ENCODE data around the gene JPH3.
A peak's percentile ranks its signal among the peaks of the same experiment; 100 is the strongest.
"Not testable (repeated sequence)": the region's sequence is repeated elsewhere in the genome, so short reads cannot be mapped to it uniquely, and the experiment has no call there.

JPH3 gene

GRCh38 chr16:87569601-87570571 lies 32.4 kb upstream of the JPH3 start:
- no peak for ATAC-seq
- H3K4me3 Mint-ChIP-seq: no peak overlapping the region
- no peaks in the 10 kb centered on the region for H3K4me1 Mint-ChIP-seq
- no peaks in the 10 kb centered on the region for H3K36me3 Mint-ChIP-seq
- peaks cover 27% of the 10 kb centered on the region for H3K27me3 Mint-ChIP-seq
- H3K9me3 Mint-ChIP-seq: no peaks in the 10 kb centered on the region
- H3K27ac Mint-ChIP-seq: no peak overlapping the region

- Mint-ChIP-seq H3K9me3 (no peaks in the 10 kb centered on the region), H3K4me3 (no peak overlapping the region), H3K27ac (no peak overlapping the region), H3K36me3 (no peaks in the 10 kb centered on the region), H3K4me1 (no peaks in the 10 kb centered on the region), H3K27me3 (peaks cover 34% of the 10 kb centered on the region)
- ATAC-seq: no peak
Observed at GRCh38 chr16:87570572-87570937, 31.8 kb upstream of the JPH3 start.

GRCh38 chr16:87570938-87571867 lies 31.1 kb upstream of the JPH3 start:
- Mint-ChIP-seq H3K27ac (no peak overlapping the region), H3K4me1 (no peaks in the 10 kb centered on the region), H3K27me3 (peaks cover 36% of the 10 kb centered on the region), H3K4me3 (no peak overlapping the region), H3K36me3 (no peaks in the 10 kb centered on the region), H3K9me3 (no peaks in the 10 kb centered on the region)
- peak; percentile 17 for ATAC-seq

- Mint-ChIP-seq H3K4me3 (no peak overlapping the region), H3K27ac (no peak overlapping the region), H3K36me3 (no peaks in the 10 kb centered on the region), H3K9me3 (no peaks in the 10 kb centered on the region), H3K27me3 (peaks cover 43% of the 10 kb centered on the region), H3K4me1 (no peaks in the 10 kb centered on the region)
- ATAC-seq: no peak
Observed at GRCh38 chr16:87571868-87572244, 30.5 kb upstream of the JPH3 start.

- ATAC-seq: no peak
- no peak overlapping the region for H3K27ac Mint-ChIP-seq
- H3K4me1 Mint-ChIP-seq: no peaks in the 10 kb centered on the region
- H3K27me3 Mint-ChIP-seq: peaks cover 51% of the 10 kb centered on the region
- no peak overlapping the region for H3K4me3 Mint-ChIP-seq
- no peaks in the 10 kb centered on the region for H3K9me3 Mint-ChIP-seq
- H3K36me3 Mint-ChIP-seq: no peaks in the 10 kb centered on the region
Observed at GRCh38 chr16:87572959-87573358, 29.3 kb upstream of the JPH3 start.

GRCh38 chr16:87575027-87575804 lies 27.1 kb upstream of the JPH3 start:
- no peaks in the 10 kb centered on the region for H3K36me3 Mint-ChIP-seq
- no peaks in the 10 kb centered on the region for H3K4me1 Mint-ChIP-seq
- H3K27me3 Mint-ChIP-seq: peaks cover 72% of the 10 kb centered on the region
- no peak for ATAC-seq
- no peak overlapping the region for H3K27ac Mint-ChIP-seq
- H3K4me3 Mint-ChIP-seq: no peak overlapping the region
- H3K9me3 Mint-ChIP-seq: no peaks in the 10 kb centered on the region

- Mint-ChIP-seq H3K4me3 (no peak overlapping the region), H3K4me1 (no peaks in the 10 kb centered on the region), H3K27me3 (peaks cover 77% of the 10 kb centered on the region), H3K27ac (no peak overlapping the region), H3K9me3 (no peaks in the 10 kb centered on the region), H3K36me3 (no peaks in the 10 kb centered on the region)
- no peak for ATAC-seq
Observed at GRCh38 chr16:87576171-87576570, 26.1 kb upstream of the JPH3 start.

- H3K27me3 Mint-ChIP-seq: peaks cover 75% of the 10 kb centered on the region
- H3K4me1 Mint-ChIP-seq, ATAC-seq, H3K9me3 Mint-ChIP-seq, H3K27ac Mint-ChIP-seq, H3K4me3 Mint-ChIP-seq, H3K36me3 Mint-ChIP-seq: not testable (repeated sequence)
Observed at GRCh38 chr16:87578142-87578930, 24.0 kb upstream of the JPH3 start.

GRCh38 chr16:87579691-87580090 lies 22.6 kb upstream of the JPH3 start:
- H3K9me3 Mint-ChIP-seq: no peaks in the 10 kb centered on the region
- H3K4me3 Mint-ChIP-seq: no peak overlapping the region
- peaks cover 85% of the 10 kb centered on the region for H3K27me3 Mint-ChIP-seq
- no peaks in the 10 kb centered on the region for H3K4me1 Mint-ChIP-seq
- no peak for ATAC-seq
- H3K27ac Mint-ChIP-seq: no peak overlapping the region
- H3K36me3 Mint-ChIP-seq: no peaks in the 10 kb centered on the region

GRCh38 chr16:87580855-87581261 lies 21.4 kb upstream of the JPH3 start:
- Mint-ChIP-seq H3K27ac (no peak overlapping the region), H3K4me3 (no peak overlapping the region), H3K27me3 (peaks cover 88% of the 10 kb centered on the region), H3K4me1 (no peaks in the 10 kb centered on the region), H3K9me3 (no peaks in the 10 kb centered on the region), H3K36me3 (no peaks in the 10 kb centered on the region)
- no peak for ATAC-seq

- Mint-ChIP-seq H3K27me3 (peaks cover 89% of the 10 kb centered on the region), H3K4me3 (no peak overlapping the region), H3K4me1 (no peaks in the 10 kb centered on the region), H3K36me3 (no peaks in the 10 kb centered on the region), H3K27ac (no peak overlapping the region), H3K9me3 (no peaks in the 10 kb centered on the region)
- ATAC-seq: no peak
Observed at GRCh38 chr16:87581857-87582215, 20.5 kb upstream of the JPH3 start.

- no peaks in the 10 kb centered on the region for H3K4me1 Mint-ChIP-seq
- H3K36me3 Mint-ChIP-seq: no peaks in the 10 kb centered on the region
- H3K9me3 Mint-ChIP-seq: no peaks in the 10 kb centered on the region
- H3K27ac Mint-ChIP-seq: no peak overlapping the region
- no peak overlapping the region for H3K4me3 Mint-ChIP-seq
- no peak for ATAC-seq
- H3K27me3 Mint-ChIP-seq: peaks cover 89% of the 10 kb centered on the region
Observed at GRCh38 chr16:87582216-87582965, 19.9 kb upstream of the JPH3 start.

GRCh38 chr16:87582966-87583325 lies 19.4 kb upstream of the JPH3 start:
- H3K27ac Mint-ChIP-seq: no peak overlapping the region
- peaks cover 93% of the 10 kb centered on the region for H3K27me3 Mint-ChIP-seq
- no peaks in the 10 kb centered on the region for H3K4me1 Mint-ChIP-seq
- ATAC-seq: no peak
- H3K36me3 Mint-ChIP-seq: no peaks in the 10 kb centered on the region
- no peaks in the 10 kb centered on the region for H3K9me3 Mint-ChIP-seq
- H3K4me3 Mint-ChIP-seq: no peak overlapping the region

All from stimulated activated memory B cell treated with anti-CD40 and anti-IgM and Interleukin-4, amounts not matched to agents 10 μg/mL and 1 μg/mL and 100 μg/mL, for 72 hours (primary cell).